GM12865 (cell line): Measurements from ENCODE around the gene SMCR8.

Source experiments
- DNase-seq: peaks from one replicate; pipeline ENCODE4 v3.0.0; 2010; ENCODE audit warnings: low read depth
- H3K4me3 ChIP-seq: 2 replicates; pipeline ENCODE4 v1.5.1; 2011; ENCODE audit warnings: mild to moderate bottlenecking, low read depth, low read length, control low read depth
- TF ChIP-seq, protein P1 (sequence below): IDR thresholded peaks from 2 replicates; pipeline ENCODE4 v1.5.1; 2011; ENCODE audit warnings: low read length, control low read depth, low read depth, inconsistent platforms; ENCODE audit not compliant: insufficient read depth; ENCODE audit errors: missing control alignments

The SMCR8 gene

DNA sequence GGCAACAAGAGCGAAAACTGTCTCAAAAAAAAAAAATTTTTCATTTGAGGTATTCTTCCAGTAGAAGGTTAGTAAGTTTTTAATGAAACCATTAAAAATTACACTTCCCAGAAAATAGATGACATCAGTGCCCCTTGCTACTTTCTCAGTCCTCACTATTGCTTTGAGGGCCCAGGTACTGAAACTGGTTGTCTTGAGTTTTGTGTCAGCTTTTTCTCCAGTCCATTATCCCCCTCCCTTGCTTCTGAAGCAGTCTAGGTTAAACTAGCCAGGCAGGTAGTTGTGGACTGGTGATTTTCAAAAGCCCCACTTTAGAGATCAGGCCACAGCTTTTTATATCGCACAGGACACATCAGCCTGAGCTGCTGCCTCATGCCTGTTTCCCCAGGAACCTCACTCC lies 10.9 kb downstream of the SMCR8 start:
- no peak overlapping the region for H3K4me3 ChIP-seq
- TF ChIP-seq, protein P1, sequence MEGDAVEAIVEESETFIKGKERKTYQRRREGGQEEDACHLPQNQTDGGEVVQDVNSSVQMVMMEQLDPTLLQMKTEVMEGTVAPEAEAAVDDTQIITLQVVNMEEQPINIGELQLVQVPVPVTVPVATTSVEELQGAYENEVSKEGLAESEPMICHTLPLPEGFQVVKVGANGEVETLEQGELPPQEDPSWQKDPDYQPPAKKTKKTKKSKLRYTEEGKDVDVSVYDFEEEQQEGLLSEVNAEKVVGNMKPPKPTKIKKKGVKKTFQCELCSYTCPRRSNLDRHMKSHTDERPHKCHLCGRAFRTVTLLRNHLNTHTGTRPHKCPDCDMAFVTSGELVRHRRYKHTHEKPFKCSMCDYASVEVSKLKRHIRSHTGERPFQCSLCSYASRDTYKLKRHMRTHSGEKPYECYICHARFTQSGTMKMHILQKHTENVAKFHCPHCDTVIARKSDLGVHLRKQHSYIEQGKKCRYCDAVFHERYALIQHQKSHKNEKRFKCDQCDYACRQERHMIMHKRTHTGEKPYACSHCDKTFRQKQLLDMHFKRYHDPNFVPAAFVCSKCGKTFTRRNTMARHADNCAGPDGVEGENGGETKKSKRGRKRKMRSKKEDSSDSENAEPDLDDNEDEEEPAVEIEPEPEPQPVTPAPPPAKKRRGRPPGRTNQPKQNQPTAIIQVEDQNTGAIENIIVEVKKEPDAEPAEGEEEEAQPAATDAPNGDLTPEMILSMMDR, result no peak
- DNase-seq, result no peak

- H3K4me3 ChIP-seq, result no peak overlapping the region
- TF ChIP-seq, protein P1, result no peak
- DNase-seq, result no peak
These were observed 11.5 kb downstream of the SMCR8 start for GRCh38 chr17:18326572-18326971.

DNA sequence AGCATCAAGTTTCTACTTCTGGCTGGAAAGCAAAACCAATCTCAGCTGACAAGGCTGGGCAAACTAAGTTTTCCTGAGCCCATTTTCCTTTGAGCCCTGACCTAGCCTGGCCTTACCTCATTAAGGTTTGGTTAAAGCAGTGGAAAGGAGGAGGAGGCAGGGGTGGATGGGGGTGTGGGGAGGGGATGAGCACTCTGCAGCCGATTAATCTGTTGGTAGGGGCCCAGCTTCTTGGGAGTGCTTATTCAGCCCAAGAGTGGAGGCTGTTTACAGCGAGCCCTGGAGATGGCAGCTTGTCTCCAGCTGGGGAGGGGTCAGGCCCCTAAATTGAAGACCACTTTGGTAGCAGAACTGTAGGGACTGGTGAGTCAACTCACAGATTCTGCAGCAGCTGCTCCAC lies 12.0 kb downstream of the SMCR8 start:
- no peak for DNase-seq
- TF ChIP-seq, protein P1, result no peak
- H3K4me3 ChIP-seq, result no peak overlapping the region

GRCh38 chr17:18327556-18327955 lies 12.5 kb downstream of the SMCR8 start:
- DNase-seq, result no peak
- no peak overlapping the region for H3K4me3 ChIP-seq
- TF ChIP-seq, protein P1, result no peak

DNA sequence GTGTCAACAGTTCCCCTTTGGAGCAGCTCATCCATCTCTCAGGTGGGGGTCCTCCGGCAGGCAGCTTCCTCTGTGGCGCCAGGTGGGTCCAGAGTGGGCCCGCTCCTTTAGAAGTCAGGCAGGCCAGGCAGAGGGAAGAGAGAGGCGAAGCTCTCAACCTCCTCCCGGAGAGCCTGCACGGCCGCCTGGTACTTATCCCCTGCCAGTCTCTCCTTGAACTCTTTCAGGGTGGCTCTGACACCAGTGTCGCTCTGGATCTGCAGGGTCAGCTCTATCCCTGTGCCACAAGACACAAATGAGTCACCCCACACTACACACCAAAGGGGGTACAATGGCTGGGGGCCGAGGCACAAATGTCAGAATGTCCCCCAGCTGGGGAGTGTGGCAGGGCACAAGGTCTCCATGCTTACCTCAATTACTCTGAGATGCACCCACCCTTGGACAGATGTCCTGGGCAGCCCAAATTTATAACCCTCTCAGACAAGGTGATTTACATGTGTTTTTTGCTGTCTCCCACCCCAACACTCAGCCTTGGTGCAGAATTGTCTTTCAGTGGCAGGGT lies 13.6 kb downstream of the SMCR8 start:
- H3K4me3 ChIP-seq, result no peak overlapping the region
- TF ChIP-seq, protein P1, result no peak
- no peak for DNase-seq

GRCh38 chr17:18331879-18332278 lies 16.8 kb downstream of the SMCR8 start:
- no peak overlapping the region for H3K4me3 ChIP-seq
- DNase-seq, result no peak

More at GRCh38 chr17:18331879-18332278, 16.8 kb downstream of the SMCR8 start:
- TF ChIP-seq, protein P1, result no peak
